ENCODE data around the gene TREH.

The TREH gene

GRCh38 chr11:118607401-118608359, 71.8 kb downstream of the TREH start, which contains the start of gene PHLDB1:
PHLDB1 (plus strand) TSS chr11:118607615; CDS start chr11:118613837, 6,222 bp downstream.
- in situ Hi-C loops (cut with MboI; ENCODE audit: low sequenced_read_pairs, unreplicated experiment), result no loop called here
- TF ChIP-seq CTCF (IDR thresholded peaks at IDR 0.05; ENCODE audit: borderline replicate concordance, control extremely low read depth, extremely low read depth, insufficient read depth, missing control alignments), result peak; percentile 42
- peak; percentile 65 for DNase-seq (ENCODE audit: low spot score)
